Activated naive CD4-positive, alpha-beta T cell treated with anti-CD3 and anti-CD28 coated beads, Interleukin-2, amount 50 U/mL, for 72 hours (primary cell): ENCODE measurements around the gene PIK3CD. TPM values are rescaled to one million over a fixed set of nuclear protein-coding genes. Genes with fewer than 3 reads are reported as not detected.

Source experiments
- ATAC-seq, 2 donors: fragments of 150-1000 bp; cut with Tn5 transposase; 2 replicates each; pipeline ENCODE4 v1.10.0; 2021; ENCODE audit warnings: mild to moderate bottlenecking in 2 of 2, moderate library complexity in 2 of 2
- DNase-seq, 2 donors: peaks; one replicate each; pipeline ENCODE4 v3.0.0; 2021 to 2022; ENCODE audit warnings: low spot score in 2 of 2
- H3K27ac Mint-ChIP-seq, 2 donors: one replicate each; pipeline ENCODE4 v1.8.0; 2022; ENCODE audit warnings: mild to moderate bottlenecking in 2 of 2, mixed read lengths in 2 of 2
- H3K36me3 Mint-ChIP-seq, 2 donors: one replicate each; pipeline ENCODE4 v1.8.0; 2022; ENCODE audit warnings: mixed read lengths in 2 of 2
- H3K9me3 Mint-ChIP-seq, 2 donors: one replicate each; pipeline ENCODE4 v1.8.0; 2022; ENCODE audit warnings: mixed read lengths in 2 of 2
- total RNA-seq, 2 donors: library from RNA; stranded (reverse); gene quantifications; one replicate each; pipeline ENCODE4 v1.2.3, GENCODE V29; 2022

The PIK3CD gene
- total RNA-seq, 2 donors from 2014 or later: 118 to 138 TPM

- Mint-ChIP-seq H3K9me3 (no peaks in the 10 kb centered on the region), H3K36me3 (peaks cover 0 to 5% of the 10 kb centered on the region in 2 donors), H3K27ac (no peak overlapping the region)
- DNase-seq (no peak), ATAC-seq (no peak)
Measured at GRCh38 chr1:9776685-9777084, 125.2 kb downstream of the PIK3CD start.

Other genes starting within 250 kb of the PIK3CD start
- 1 to 10 TPM; 6.1 to 6.2 TPM for gene SLC25A33, start 112.3 kb upstream of the PIK3CD start, total RNA-seq
- 10 to 100 TPM; 14.8 to 16.5 TPM for gene TMEM201, start 62.8 kb upstream of the PIK3CD start, total RNA-seq
- gene CLSTN1, start 172.2 kb downstream of the PIK3CD start, total RNA-seq: 10 to 100 TPM; 15.6 to 43.3 TPM